Measurements from ENCODE around the gene PRR14L.
"Not testable (repeated sequence)": the region's sequence is repeated elsewhere in the genome, so short reads cannot be mapped to it uniquely, and the experiment has no call there.

Gene PRR14L

GRCh38 chr22:31742115-31742514 is 7.8 kb downstream of the PRR14L start:
- no peak for TF ChIP-seq CTCF (IDR thresholded peaks at IDR 0.05; ENCODE audit: control insufficient read depth, insufficient read depth, low read depth, low read length, missing control alignments)
- no peak for DNase-seq (ENCODE audit: low read depth)
- no peak overlapping the region for H3K4me3 ChIP-seq (ENCODE audit: control insufficient read depth, low read depth, low read length)

GRCh38 chr22:31740314-31740713 is 9.6 kb downstream of the PRR14L start:
- H3K4me3 ChIP-seq (ENCODE audit: control insufficient read depth, low read depth, low read length); DNase-seq (ENCODE audit: low read depth): not testable (repeated sequence)

- no peak overlapping the region for H3K4me3 ChIP-seq (ENCODE audit: control insufficient read depth, low read depth, low read length)
- no peak for DNase-seq (ENCODE audit: low read depth)
- TF ChIP-seq CTCF (IDR thresholded peaks at IDR 0.05; ENCODE audit: control insufficient read depth, insufficient read depth, low read depth, low read length, missing control alignments) = no peak
Observed at GRCh38 chr22:31739795-31740201, 10.1 kb downstream of the PRR14L start.

- DNase-seq (ENCODE audit: low read depth) = no peak
- H3K4me3 ChIP-seq (ENCODE audit: control insufficient read depth, low read depth, low read length) = no peak overlapping the region
- no peak for TF ChIP-seq CTCF (IDR thresholded peaks at IDR 0.05; ENCODE audit: control insufficient read depth, insufficient read depth, low read depth, low read length, missing control alignments)
Observed at GRCh38 chr22:31738566-31738965, 11.4 kb downstream of the PRR14L start.

GRCh38 chr22:31737932-31738331 is 12.0 kb downstream of the PRR14L start:
- no peak overlapping the region for H3K4me3 ChIP-seq (ENCODE audit: control insufficient read depth, low read depth, low read length)
- DNase-seq (ENCODE audit: low read depth) = no peak
- TF ChIP-seq CTCF (IDR thresholded peaks at IDR 0.05; ENCODE audit: control insufficient read depth, insufficient read depth, low read depth, low read length, missing control alignments) = no peak

GRCh38 chr22:31736458-31736857 is 13.5 kb downstream of the PRR14L start:
- no peak overlapping the region for H3K4me3 ChIP-seq (ENCODE audit: control insufficient read depth, low read depth, low read length)
- TF ChIP-seq CTCF (IDR thresholded peaks at IDR 0.05; ENCODE audit: control insufficient read depth, insufficient read depth, low read depth, low read length, missing control alignments) = no peak
- DNase-seq (ENCODE audit: low read depth) = no peak

GRCh38 chr22:31734512-31734911 is 15.4 kb downstream of the PRR14L start:
- TF ChIP-seq CTCF (IDR thresholded peaks at IDR 0.05; ENCODE audit: control insufficient read depth, insufficient read depth, low read depth, low read length, missing control alignments) = no peak
- no peak overlapping the region for H3K4me3 ChIP-seq (ENCODE audit: control insufficient read depth, low read depth, low read length)
- DNase-seq (ENCODE audit: low read depth) = no peak

All from AG09309 (cell line).